ENCODE measurements around the gene NBEAL2.

Gene NBEAL2

DNA sequence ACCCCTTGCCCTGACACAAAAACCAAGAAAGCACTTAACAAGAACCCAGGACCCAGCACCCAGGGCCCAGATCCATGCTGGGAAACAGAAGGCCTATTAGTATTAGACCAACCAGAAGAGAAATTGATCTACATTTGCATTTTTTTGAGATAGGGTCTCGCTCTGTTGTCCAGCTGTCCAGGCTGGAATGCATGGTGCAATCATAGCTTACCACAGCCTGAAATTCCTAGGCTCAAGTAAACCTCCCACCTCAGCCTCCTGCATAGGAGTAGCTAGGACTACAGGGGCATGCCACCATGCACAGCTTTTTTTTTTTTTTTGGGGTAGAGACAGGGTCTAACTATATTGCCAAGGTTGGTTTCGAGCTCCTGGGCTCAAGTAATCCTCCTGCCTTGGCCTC lies 29.3 kb upstream of the NBEAL2 start:
- Mint-ChIP-seq H3K27me3 (no peaks in the 10 kb centered on the region), H3K36me3 (ENCODE audit: low read depth) (peaks cover 60% of the 10 kb centered on the region), H3K9me3 (no peaks in the 10 kb centered on the region), H3K27ac (peak overlapping the region; percentile 81), H3K4me3 (no peak overlapping the region), H3K4me1 (ENCODE audit: low read depth) (peaks cover 92% of the 10 kb centered on the region)
- DNase-seq, result no peak

DNA sequence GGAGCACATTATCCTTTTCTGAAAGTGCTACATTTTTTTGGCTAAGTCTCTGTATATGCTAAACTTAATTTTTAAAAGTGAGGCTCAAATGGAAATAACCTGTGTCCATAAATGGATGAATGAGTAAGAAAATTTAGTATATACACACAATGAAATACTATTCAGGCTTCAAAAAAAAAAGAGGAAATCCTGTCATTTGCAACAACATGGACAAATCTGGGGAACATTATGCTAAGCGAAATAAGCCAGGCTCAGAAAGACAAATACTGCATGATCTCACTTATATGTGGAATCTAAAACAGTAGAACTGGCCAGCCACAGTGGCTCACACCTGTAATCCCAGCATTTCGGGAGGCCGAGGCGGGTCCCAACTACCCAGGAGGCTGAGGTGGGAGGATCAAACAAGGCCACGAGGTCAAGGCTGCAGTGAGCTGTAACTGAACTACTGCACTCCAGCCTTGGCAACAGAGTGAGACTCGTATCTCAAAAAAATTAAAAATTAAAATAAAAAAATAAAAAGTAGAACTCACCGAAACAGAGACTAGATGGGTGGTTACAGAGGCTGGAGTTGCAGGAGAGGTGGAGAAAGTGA lies 28.7 kb upstream of the NBEAL2 start:
- Mint-ChIP-seq H3K36me3 (ENCODE audit: low read depth) (peaks cover 60% of the 10 kb centered on the region), H3K4me3 (no peak overlapping the region), H3K27me3 (no peaks in the 10 kb centered on the region), H3K4me1 (ENCODE audit: low read depth) (peaks cover 92% of the 10 kb centered on the region), H3K9me3 (no peaks in the 10 kb centered on the region), H3K27ac (no peak overlapping the region)
- no peak for DNase-seq

DNA sequence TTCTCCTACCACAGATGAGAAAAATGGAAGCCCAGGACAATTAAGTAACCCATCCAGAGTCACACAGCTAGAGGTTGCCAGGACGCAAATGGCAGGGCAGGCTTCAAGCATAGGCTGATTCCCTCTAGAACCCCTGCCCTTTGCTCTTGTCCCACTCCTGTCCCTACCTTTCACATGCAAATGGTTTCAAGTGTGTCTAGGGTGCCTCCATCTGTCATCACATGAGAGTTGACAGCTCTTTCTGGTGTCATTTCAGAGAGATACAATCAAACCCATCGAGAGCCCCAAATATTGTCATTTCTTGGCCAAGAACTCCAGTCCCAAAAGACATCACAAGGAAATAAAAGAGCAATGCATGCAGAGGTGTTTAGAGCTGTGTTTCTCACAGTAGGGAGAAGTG lies 26.7 kb upstream of the NBEAL2 start:
- H3K27ac Mint-ChIP-seq, result peak overlapping the region; percentile 91
- no peaks in the 10 kb centered on the region for H3K27me3 Mint-ChIP-seq
- no peak for DNase-seq
- H3K9me3 Mint-ChIP-seq, result no peaks in the 10 kb centered on the region
- H3K4me1 Mint-ChIP-seq (ENCODE audit: low read depth), result peaks cover 89% of the 10 kb centered on the region
- no peak overlapping the region for H3K4me3 Mint-ChIP-seq
- H3K36me3 Mint-ChIP-seq (ENCODE audit: low read depth), result peaks cover 47% of the 10 kb centered on the region

DNA sequence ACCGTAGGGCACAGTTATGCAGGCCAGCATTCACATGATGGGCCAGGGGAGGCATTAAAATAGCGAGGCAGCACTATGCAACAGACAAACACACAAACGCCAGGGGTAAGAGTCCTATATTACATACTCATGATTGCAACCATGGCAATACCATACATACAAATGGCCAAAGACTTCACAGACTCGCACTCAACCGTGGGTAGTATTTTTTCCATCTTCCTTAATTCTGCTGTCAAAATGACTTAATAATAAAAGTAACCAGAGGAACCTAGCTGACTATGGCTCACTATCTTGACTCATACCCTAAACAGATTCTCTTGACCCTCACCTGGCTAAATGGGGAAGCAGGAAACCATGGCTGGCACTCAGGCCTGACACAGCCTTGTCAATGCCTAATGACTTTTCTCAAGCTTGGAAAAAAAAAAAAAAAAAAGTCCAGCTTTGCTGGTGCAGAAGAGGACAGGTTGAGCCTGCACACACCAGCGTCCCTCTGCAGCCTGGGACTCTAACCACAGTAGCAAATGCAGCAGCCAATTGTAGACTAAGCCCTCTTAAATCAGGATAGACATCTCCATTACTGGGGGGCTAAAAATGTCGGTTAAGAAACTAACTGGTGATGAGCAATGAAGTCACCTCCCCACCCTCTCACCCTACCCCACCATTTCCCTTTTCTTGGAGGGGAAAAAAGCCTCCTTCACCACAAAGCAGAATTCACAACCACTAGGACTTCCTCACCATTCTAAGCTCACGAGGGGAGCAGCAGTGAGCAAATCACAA lies 26.0 kb upstream of the NBEAL2 start:
- peaks cover 51% of the 10 kb centered on the region for H3K36me3 Mint-ChIP-seq (ENCODE audit: low read depth)
- H3K9me3 Mint-ChIP-seq, result no peaks in the 10 kb centered on the region
- peaks cover 89% of the 10 kb centered on the region for H3K4me1 Mint-ChIP-seq (ENCODE audit: low read depth)
- H3K27ac Mint-ChIP-seq, result peak overlapping the region; percentile 91
- no peaks in the 10 kb centered on the region for H3K27me3 Mint-ChIP-seq
- no peak for DNase-seq
- peak overlapping the region; percentile 44 for H3K4me3 Mint-ChIP-seq

GRCh38 chr3:46954178-46954577 lies 25.3 kb upstream of the NBEAL2 start:
- peaks cover 89% of the 10 kb centered on the region for H3K4me1 Mint-ChIP-seq (ENCODE audit: low read depth)
- no peaks in the 10 kb centered on the region for H3K9me3 Mint-ChIP-seq
- H3K27ac Mint-ChIP-seq, result peak overlapping the region; percentile 91
- H3K36me3 Mint-ChIP-seq (ENCODE audit: low read depth), result peaks cover 53% of the 10 kb centered on the region
- peak overlapping the region; percentile 44 for H3K4me3 Mint-ChIP-seq
- DNase-seq, result no peak
- no peaks in the 10 kb centered on the region for H3K27me3 Mint-ChIP-seq

DNA sequence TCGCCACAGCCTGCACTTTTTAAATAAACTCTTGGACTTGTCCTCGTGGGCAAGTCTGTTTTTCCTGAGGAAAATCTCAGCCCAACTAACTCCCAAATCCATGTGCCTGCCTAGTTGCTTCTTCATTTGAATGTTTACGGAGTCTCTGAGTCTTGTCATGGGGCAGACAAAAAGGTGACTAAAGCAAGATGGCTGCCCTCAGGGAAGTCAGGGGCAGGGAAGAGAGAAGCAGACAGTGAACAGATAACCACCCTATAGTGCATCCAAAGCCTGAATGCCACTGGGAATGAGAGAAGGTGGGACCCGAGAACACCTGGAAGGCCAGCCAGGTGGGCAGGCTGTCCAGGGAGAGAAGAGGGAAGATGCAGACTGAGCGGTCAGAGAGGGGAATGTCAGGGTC lies 24.3 kb upstream of the NBEAL2 start:
- Mint-ChIP-seq H3K4me1 (ENCODE audit: low read depth) (peaks cover 91% of the 10 kb centered on the region), H3K9me3 (no peaks in the 10 kb centered on the region), H3K4me3 (peak overlapping the region; percentile 44), H3K27ac (peak overlapping the region; percentile 91), H3K36me3 (ENCODE audit: low read depth) (peaks cover 51% of the 10 kb centered on the region), H3K27me3 (no peaks in the 10 kb centered on the region)
- no peak for DNase-seq

GRCh38 chr3:46955801-46956259 lies 23.6 kb upstream of the NBEAL2 start:
- no peaks in the 10 kb centered on the region for H3K27me3 Mint-ChIP-seq
- peak overlapping the region; percentile 44 for H3K4me3 Mint-ChIP-seq
- peaks cover 91% of the 10 kb centered on the region for H3K4me1 Mint-ChIP-seq (ENCODE audit: low read depth)
- peaks cover 56% of the 10 kb centered on the region for H3K36me3 Mint-ChIP-seq (ENCODE audit: low read depth)
- H3K27ac Mint-ChIP-seq, result peak overlapping the region; percentile 91
- no peak for DNase-seq
- H3K9me3 Mint-ChIP-seq, result no peaks in the 10 kb centered on the region

- no peaks in the 10 kb centered on the region for H3K9me3 Mint-ChIP-seq
- H3K4me1 Mint-ChIP-seq (ENCODE audit: low read depth), result peaks cover 96% of the 10 kb centered on the region
- peak overlapping the region; percentile 91 for H3K27ac Mint-ChIP-seq
- H3K36me3 Mint-ChIP-seq (ENCODE audit: low read depth), result peaks cover 60% of the 10 kb centered on the region
- DNase-seq, result no peak
- no peaks in the 10 kb centered on the region for H3K27me3 Mint-ChIP-seq
- H3K4me3 Mint-ChIP-seq, result no peak overlapping the region
Observed at GRCh38 chr3:46957092-46957820, 22.2 kb upstream of the NBEAL2 start.

- no peaks in the 10 kb centered on the region for H3K27me3 Mint-ChIP-seq
- H3K4me1 Mint-ChIP-seq (ENCODE audit: low read depth), result peaks cover 95% of the 10 kb centered on the region
- no peaks in the 10 kb centered on the region for H3K9me3 Mint-ChIP-seq
- H3K4me3 Mint-ChIP-seq, result peak overlapping the region; percentile 58
- H3K27ac Mint-ChIP-seq, result peak overlapping the region; percentile 97
- H3K36me3 Mint-ChIP-seq (ENCODE audit: low read depth), result peaks cover 65% of the 10 kb centered on the region
- DNase-seq, result no peak
Observed at GRCh38 chr3:46958467-46959160, 20.9 kb upstream of the NBEAL2 start.

DNA sequence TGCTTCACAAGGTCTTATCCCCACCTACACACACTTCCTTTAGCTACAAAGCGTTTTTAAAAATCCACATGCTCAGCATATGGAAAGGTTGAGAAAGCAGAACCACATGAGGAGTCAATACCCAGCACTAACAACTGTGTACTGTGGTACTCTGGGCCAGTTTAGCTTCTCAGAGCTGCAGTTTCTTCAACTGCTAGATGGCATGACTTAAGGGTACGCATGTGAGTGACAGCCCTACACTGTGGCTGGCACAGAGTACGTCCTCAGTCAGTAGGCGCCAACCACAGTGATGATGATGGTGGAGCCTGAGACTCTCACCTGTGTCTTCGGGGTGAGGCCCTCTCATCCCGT lies 20.3 kb upstream of the NBEAL2 start:
- H3K4me3 Mint-ChIP-seq, result peak overlapping the region; percentile 58
- H3K27me3 Mint-ChIP-seq, result no peaks in the 10 kb centered on the region
- H3K27ac Mint-ChIP-seq, result peak overlapping the region; percentile 97
- peak; percentile 70 for DNase-seq
- peaks cover 90% of the 10 kb centered on the region for H3K4me1 Mint-ChIP-seq (ENCODE audit: low read depth)
- peaks cover 60% of the 10 kb centered on the region for H3K36me3 Mint-ChIP-seq (ENCODE audit: low read depth)
- H3K9me3 Mint-ChIP-seq, result no peaks in the 10 kb centered on the region

DNA sequence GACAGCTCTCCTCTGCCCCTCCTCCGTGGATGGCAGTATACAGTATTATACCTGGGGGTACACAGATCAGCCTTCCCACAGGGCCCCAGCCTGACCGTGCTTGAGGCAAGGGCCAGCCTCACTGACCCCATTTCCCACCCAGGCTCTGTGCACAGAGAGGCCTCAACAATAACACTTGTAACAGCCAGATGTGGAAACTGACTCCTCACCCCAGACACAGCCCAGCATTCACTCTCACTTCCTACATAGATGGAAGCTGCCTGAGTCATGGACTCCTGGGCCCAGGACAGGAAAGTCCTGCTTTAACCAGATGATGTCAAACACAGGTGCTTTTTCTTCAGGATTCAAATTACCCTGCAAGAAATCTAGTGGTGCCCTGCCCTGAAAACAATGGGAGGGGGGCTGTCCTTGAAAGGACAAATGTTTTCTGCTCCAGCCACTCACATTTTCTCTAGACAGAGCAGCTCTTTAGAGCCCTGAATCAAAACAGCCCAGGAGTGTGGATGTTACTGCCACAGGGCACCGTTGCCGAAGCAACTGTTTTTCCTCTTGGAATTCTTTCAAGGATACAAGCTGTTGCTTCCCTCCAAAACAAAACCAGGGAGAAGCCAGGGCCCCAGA lies 19.3 kb upstream of the NBEAL2 start:
- no peak for DNase-seq
- Mint-ChIP-seq H3K4me1 (ENCODE audit: low read depth) (peaks cover 83% of the 10 kb centered on the region), H3K27ac (peak overlapping the region; percentile 97), H3K4me3 (peak overlapping the region; percentile 58), H3K9me3 (no peaks in the 10 kb centered on the region), H3K27me3 (no peaks in the 10 kb centered on the region), H3K36me3 (ENCODE audit: low read depth) (peaks cover 56% of the 10 kb centered on the region)

GRCh38 chr3:46960835-46961234 lies 18.6 kb upstream of the NBEAL2 start:
- Mint-ChIP-seq H3K4me3 (peak overlapping the region; percentile 58), H3K4me1 (ENCODE audit: low read depth) (peaks cover 83% of the 10 kb centered on the region), H3K36me3 (ENCODE audit: low read depth) (peaks cover 56% of the 10 kb centered on the region), H3K27me3 (no peaks in the 10 kb centered on the region), H3K27ac (peak overlapping the region; percentile 97), H3K9me3 (no peaks in the 10 kb centered on the region)
- no peak for DNase-seq

GRCh38 chr3:46962427-46962826 lies 17.0 kb upstream of the NBEAL2 start:
- no peaks in the 10 kb centered on the region for H3K9me3 Mint-ChIP-seq
- no peak overlapping the region for H3K4me3 Mint-ChIP-seq
- no peak for DNase-seq
- H3K27ac Mint-ChIP-seq, result peak overlapping the region; percentile 6
- peaks cover 64% of the 10 kb centered on the region for H3K36me3 Mint-ChIP-seq (ENCODE audit: low read depth)
- H3K4me1 Mint-ChIP-seq (ENCODE audit: low read depth), result peaks cover 83% of the 10 kb centered on the region
- H3K27me3 Mint-ChIP-seq, result no peaks in the 10 kb centered on the region

DNA sequence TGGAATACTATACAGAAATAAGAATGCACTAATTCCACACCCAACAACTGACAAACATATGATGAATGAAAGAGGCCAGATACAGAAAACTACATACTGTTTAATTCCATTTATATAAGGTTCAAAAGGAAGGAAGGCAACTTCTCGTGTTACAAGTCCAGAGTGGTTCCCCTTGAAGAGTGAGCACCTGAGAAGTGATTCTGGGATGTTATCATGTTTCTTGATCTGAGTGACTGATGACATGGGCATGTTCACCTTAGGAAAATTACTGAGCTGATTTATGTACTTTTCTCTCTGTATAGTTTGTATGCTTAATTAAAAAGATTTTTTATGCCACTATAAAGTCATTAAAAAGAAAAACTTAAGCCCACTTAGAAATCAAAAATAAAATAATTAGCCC lies 16.5 kb upstream of the NBEAL2 start:
- Mint-ChIP-seq H3K9me3 (no peaks in the 10 kb centered on the region), H3K27me3 (no peaks in the 10 kb centered on the region), H3K4me1 (ENCODE audit: low read depth) (peaks cover 86% of the 10 kb centered on the region), H3K27ac (peak overlapping the region; percentile 6), H3K4me3 (no peak overlapping the region), H3K36me3 (ENCODE audit: low read depth) (peaks cover 67% of the 10 kb centered on the region)
- no peak for DNase-seq

All from activated T-cell treated with anti-CD3 and anti-CD28 coated beads, Interleukin-2, amount 50 U/mL, for 24 hours (primary cell).